ENCODE data around the gene TBX18.

Gene TBX18

DNA sequence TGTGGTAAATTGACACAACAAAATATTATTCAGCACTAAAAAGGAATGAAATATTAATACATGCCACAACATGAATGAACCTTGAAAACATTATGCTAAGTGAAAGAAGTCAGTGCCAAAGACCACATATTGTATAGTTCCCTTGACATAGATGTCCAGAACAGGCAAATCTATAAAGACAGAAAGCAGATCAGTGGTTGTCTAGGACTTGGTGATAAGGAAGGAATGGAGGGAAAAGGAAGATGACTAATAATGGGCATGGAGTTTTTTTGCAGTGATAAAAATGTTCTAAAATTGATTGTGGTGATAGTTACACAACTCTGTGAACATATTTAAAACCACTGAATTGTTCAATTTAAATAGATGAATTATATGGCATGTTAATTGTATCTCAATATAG is 32.5 kb downstream of the TBX18 start:
- Histone ChIP-seq H3K27me3 (no peaks in the 10 kb centered on the region), H3K36me3 (no peaks in the 10 kb centered on the region), H3K9me3 (no peaks in the 10 kb centered on the region), H3K4me1 (ENCODE audit: control insufficient read depth in 1 of 2, insufficient read depth in 1 of 2, low read depth in 1 of 2, low read length in 1 of 2) (no peaks in the 10 kb centered on the region), H3K4me3 (ENCODE audit: low read depth in 1 of 2, low read length in 1 of 2) (no peak overlapping the region), H3K27ac (no peak overlapping the region)
- TF ChIP-seq, protein P1, sequence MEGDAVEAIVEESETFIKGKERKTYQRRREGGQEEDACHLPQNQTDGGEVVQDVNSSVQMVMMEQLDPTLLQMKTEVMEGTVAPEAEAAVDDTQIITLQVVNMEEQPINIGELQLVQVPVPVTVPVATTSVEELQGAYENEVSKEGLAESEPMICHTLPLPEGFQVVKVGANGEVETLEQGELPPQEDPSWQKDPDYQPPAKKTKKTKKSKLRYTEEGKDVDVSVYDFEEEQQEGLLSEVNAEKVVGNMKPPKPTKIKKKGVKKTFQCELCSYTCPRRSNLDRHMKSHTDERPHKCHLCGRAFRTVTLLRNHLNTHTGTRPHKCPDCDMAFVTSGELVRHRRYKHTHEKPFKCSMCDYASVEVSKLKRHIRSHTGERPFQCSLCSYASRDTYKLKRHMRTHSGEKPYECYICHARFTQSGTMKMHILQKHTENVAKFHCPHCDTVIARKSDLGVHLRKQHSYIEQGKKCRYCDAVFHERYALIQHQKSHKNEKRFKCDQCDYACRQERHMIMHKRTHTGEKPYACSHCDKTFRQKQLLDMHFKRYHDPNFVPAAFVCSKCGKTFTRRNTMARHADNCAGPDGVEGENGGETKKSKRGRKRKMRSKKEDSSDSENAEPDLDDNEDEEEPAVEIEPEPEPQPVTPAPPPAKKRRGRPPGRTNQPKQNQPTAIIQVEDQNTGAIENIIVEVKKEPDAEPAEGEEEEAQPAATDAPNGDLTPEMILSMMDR (IDR thresholded peaks at IDR 0.05) = no peak

DNA sequence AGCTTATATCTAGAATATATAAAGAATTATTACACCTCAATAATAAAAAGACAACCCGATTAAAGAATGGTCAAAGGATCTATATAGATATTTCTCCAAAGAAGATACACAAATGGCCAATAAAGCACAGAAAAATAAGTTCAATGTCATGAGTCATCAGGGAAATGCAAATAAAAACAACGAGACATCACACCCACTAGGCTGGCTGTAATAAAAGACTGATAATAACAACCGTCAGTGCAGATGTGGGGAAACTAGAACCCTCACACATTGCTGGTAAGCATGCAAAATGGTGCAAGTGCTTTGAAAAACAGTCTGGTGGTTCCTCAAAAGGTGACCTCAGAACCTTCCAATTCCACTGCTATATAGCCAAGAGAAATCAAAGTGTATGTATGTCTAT is 33.0 kb downstream of the TBX18 start:
- no peaks in the 10 kb centered on the region for H3K4me1 ChIP-seq (ENCODE audit: control insufficient read depth in 1 of 2, insufficient read depth in 1 of 2, low read depth in 1 of 2, low read length in 1 of 2)
- H3K27me3 ChIP-seq = no peaks in the 10 kb centered on the region
- H3K9me3 ChIP-seq = no peaks in the 10 kb centered on the region
- H3K4me3 ChIP-seq (ENCODE audit: low read depth in 1 of 2, low read length in 1 of 2) = no peak overlapping the region
- TF ChIP-seq, protein P1 (IDR thresholded peaks at IDR 0.05) = no peak
- no peaks in the 10 kb centered on the region for H3K36me3 ChIP-seq
- H3K27ac ChIP-seq = no peak overlapping the region

DNA sequence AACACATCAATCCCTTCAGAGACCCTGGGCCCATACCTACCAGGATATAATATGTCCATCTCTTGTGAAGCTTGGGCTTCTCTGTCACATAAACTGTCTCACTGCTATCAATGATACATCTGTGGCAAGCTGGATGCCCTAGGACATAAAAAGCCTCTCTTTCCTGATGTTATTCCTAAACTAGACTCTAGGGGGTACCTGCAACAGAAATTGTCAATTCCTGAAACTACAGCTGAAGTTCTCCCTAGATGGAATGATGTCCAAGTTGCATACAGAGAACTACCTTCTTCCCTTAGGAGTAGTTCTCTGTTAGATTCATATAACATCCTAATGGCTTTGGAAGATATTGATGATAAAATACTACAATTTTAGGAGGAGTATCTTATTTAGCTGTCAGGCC is 35.8 kb downstream of the TBX18 start:
- Histone ChIP-seq H3K27me3 (no peaks in the 10 kb centered on the region), H3K4me3 (ENCODE audit: low read depth in 1 of 2, low read length in 1 of 2) (no peak overlapping the region), H3K4me1 (ENCODE audit: control insufficient read depth in 1 of 2, insufficient read depth in 1 of 2, low read depth in 1 of 2, low read length in 1 of 2) (no peaks in the 10 kb centered on the region), H3K36me3 (no peaks in the 10 kb centered on the region), H3K9me3 (no peaks in the 10 kb centered on the region), H3K27ac (no peak overlapping the region)
- TF ChIP-seq, protein P1 (IDR thresholded peaks at IDR 0.05) = no peak

DNA sequence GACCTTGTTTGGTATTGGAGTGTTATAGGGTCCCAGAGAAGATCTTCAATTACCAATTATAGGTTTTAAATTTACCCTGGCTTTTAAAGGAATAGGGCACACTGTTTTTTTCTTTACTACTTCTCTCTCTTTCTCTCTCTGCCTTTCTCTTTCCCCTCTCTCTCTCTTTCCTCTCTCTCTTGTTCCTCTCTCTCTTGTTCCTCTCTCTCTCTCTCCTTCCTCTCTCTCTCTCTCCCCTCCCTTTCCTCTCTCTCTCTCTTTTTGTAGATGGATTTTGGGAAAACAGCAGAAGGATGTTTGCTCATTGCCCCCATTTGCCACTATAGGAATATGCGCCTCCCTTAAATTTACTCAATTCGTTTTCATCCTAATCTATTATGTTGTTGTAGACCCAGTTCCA is 45.2 kb downstream of the TBX18 start:
- H3K27ac ChIP-seq = no peak overlapping the region
- H3K4me3 ChIP-seq (ENCODE audit: low read depth in 1 of 2, low read length in 1 of 2) = no peak overlapping the region
- no peaks in the 10 kb centered on the region for H3K36me3 ChIP-seq
- no peaks in the 10 kb centered on the region for H3K4me1 ChIP-seq (ENCODE audit: control insufficient read depth in 1 of 2, insufficient read depth in 1 of 2, low read depth in 1 of 2, low read length in 1 of 2)
- TF ChIP-seq, protein P1 (IDR thresholded peaks at IDR 0.05) = no peak
- no peaks in the 10 kb centered on the region for H3K27me3 ChIP-seq
- no peaks in the 10 kb centered on the region for H3K9me3 ChIP-seq

DNA sequence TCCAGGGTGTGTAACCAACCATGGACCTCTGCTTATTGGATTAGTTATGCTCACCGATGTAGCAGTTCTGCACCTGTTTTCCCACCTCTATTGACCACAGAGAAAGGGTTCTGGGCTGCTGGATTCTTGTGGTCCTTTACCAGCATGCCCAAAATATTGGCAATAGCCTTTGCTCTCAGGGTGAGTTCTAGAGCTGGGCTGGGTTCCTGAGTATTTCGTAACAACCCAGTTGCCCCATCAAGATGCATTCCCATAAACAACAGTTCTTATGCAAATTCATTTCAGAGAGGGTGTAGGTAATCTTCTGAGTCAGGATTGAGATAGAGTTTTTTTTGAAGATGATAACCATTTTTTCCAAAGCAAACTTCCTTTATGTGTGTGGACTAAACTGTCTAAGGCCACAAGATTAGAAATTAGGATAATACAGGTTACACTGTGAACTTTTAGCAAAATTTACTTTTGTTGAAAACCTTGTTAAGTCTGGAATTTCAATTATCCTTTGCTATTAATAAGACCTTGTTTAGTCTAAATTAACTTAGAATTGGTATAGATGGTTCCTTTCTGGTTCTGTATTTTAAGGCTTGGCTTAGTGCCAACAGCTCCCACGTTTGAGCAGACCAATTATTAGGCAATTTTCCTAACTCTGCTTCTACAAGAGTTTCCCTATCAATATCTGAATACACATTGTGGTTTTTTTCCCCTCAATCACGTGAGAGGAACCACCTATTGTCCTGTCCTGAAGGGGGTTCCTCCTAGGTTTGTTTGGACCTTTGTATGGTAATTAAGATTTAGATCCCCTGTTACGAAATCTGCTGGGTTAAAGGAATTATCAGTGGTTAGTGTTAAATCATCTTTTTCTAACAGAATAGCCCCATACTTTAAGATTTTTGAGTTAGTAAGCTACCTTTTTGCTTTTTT is 46.1 kb downstream of the TBX18 start:
- Histone ChIP-seq H3K27ac (no peak overlapping the region), H3K9me3 (no peaks in the 10 kb centered on the region)
- TF ChIP-seq, protein P1 (IDR thresholded peaks at IDR 0.05) = no peak

More for the DNA sequence above, 46.1 kb downstream of the TBX18 start:
- H3K4me3 ChIP-seq (ENCODE audit: low read depth in 1 of 2, low read length in 1 of 2) = no peak overlapping the region
- H3K36me3 ChIP-seq = no peaks in the 10 kb centered on the region
- H3K4me1 ChIP-seq (ENCODE audit: control insufficient read depth in 1 of 2, insufficient read depth in 1 of 2, low read depth in 1 of 2, low read length in 1 of 2) = no peaks in the 10 kb centered on the region
- H3K27me3 ChIP-seq = no peaks in the 10 kb centered on the region

All from neutrophil (primary cell).